ENCODE results near the gene SGPP1.

GRCh38 chr14:63644741-63645140 lies 83.1 kb downstream of the SGPP1 start:
- TF ChIP-seq CTCF (conservative IDR thresholded peaks at IDR 0.05; ENCODE audit: low read depth, low read length), result no peak
- no peak for TF ChIP-seq EZH2 (IDR thresholded peaks at IDR 0.05; ENCODE audit: low read length, unreplicated experiment)
